HepG2 (cell line): ENCODE data around the gene S100A8. TPM values are rescaled to one million over a fixed set of nuclear protein-coding genes. Genes with fewer than 3 reads are reported as not detected.

ENCODE experiments used
- ASH2L ChIP-seq: fragments of 300-600, 200-600 bp; sonication (generic); IDR thresholded peaks from 2 replicates; pipeline ENCODE4 v1.7.0; 2017; ENCODE audit warnings: low read depth, mild to moderate bottlenecking, moderate library complexity, mixed read lengths, low read length; ENCODE audit not compliant: insufficient read length
- ELF1 ChIP-seq: sonication (generic); formaldehyde crosslinking; IDR thresholded peaks from 2 replicates; pipeline ENCODE4 v1.4.0; 2020; ENCODE audit warnings: missing genetic modification reagents
- HNRNPL ChIP-seq: fragments of 200-400 bp; formaldehyde crosslinking; IDR thresholded peaks from 2 replicates; pipeline ENCODE4 v1.6.1; 2017; ENCODE audit warnings: mild to moderate bottlenecking, low read depth, low read length
- REPIN1 ChIP-seq: sonication (generic); formaldehyde crosslinking; IDR thresholded peaks from 2 replicates; pipeline ENCODE4 v1.8.0; 2022; ENCODE audit warnings: missing genetic modification reagents, low read depth, mild to moderate bottlenecking, borderline replicate concordance
- SMC3 ChIP-seq: IDR thresholded peaks from 2 replicates; pipeline ENCODE4 v1.6.1; 2011; ENCODE audit warnings: low read length, improper control_type of control experiment
- STAG1 ChIP-seq: sonication (generic); formaldehyde crosslinking; IDR thresholded peaks from 2 replicates; pipeline ENCODE4 v1.4.0; 2020; ENCODE audit warnings: missing genetic modification reagents
- TBL1XR1 ChIP-seq: fragments of 150-350 bp; IDR thresholded peaks from 2 replicates; pipeline ENCODE4 v1.6.1; 2014; ENCODE audit warnings: borderline replicate concordance, low read length; ENCODE audit not compliant: partially characterized antibody
- ZBTB8A ChIP-seq: sonication (generic); formaldehyde crosslinking; IDR thresholded peaks from 2 replicates; pipeline ENCODE4 v1.4.0; 2020; ENCODE audit warnings: mild to moderate bottlenecking, low read depth, missing genetic modification reagents, borderline replicate concordance
- ZNF235 ChIP-seq: sonication (generic); formaldehyde crosslinking; IDR thresholded peaks from 2 replicates; pipeline ENCODE4 v1.8.1; 2023; ENCODE audit warnings: mild to moderate bottlenecking, missing genetic modification reagents, borderline replicate concordance
- ZNF7 ChIP-seq: IDR thresholded peaks from 2 replicates; pipeline ENCODE4 v1.6.1; 2016; ENCODE audit warnings: missing biosample characterization, missing genetic modification reagents
- ZNF775 ChIP-seq: sonication (generic); formaldehyde crosslinking; IDR thresholded peaks from 2 replicates; pipeline ENCODE4 v1.4.0; 2020; ENCODE audit warnings: missing genetic modification reagents, mild to moderate bottlenecking, moderate library complexity, borderline replicate concordance
- polyA plus RNA-seq, 8 experiments: library from polyadenylated mRNA; depleted of rRNA in 3 of 8; stranded (reverse) in 7 of 8; unstranded in 1 of 8; fragments of >200 nt; fragmentation: Illumina TruSeq in 4 of 8; extraction: Trizol in 4 of 8; gene quantifications; 2 replicates each; pipeline versions ENCODE4 v1.2.1 to v1.2.3, GENCODE V29; 2011 to 2016; ENCODE audit warnings: low read depth in 4 of 8, missing spikeins in 1 of 8, mixed read lengths in 1 of 8; ENCODE audit not compliant: insufficient read depth in 1 of 8
- total RNA-seq, 5 experiments: library from RNA; depleted of rRNA; stranded (reverse); fragments of >200 nt; fragmentation: Illumina TruSeq; extraction: Trizol; gene quantifications; 2 replicates each; pipeline ENCODE4 v1.2.3, GENCODE V29; 2016; ENCODE audit warnings: low read depth in 1 of 5
- TF ChIP-seq, protein P1 (sequence below): sonication (generic); formaldehyde crosslinking; IDR thresholded peaks from 2 replicates; pipeline ENCODE4 v1.8.0; 2022; ENCODE audit warnings: missing genetic modification reagents, mild to moderate bottlenecking, moderate library complexity, borderline replicate concordance
- TF ChIP-seq, protein P2 (sequence below): sonication (generic); formaldehyde crosslinking; IDR thresholded peaks from 2 replicates; pipeline ENCODE4 v1.4.0; 2020; ENCODE audit warnings: low read depth, missing genetic modification reagents
- TF ChIP-seq, protein P3 (sequence below): sonication (generic); formaldehyde crosslinking; IDR thresholded peaks from 2 replicates; pipeline ENCODE4 v1.5.1; 2020; ENCODE audit warnings: mild to moderate bottlenecking, missing genetic modification reagents, moderate library complexity
- TF ChIP-seq, protein P4 (sequence below): sonication (generic); formaldehyde crosslinking; IDR thresholded peaks from 2 replicates; pipeline ENCODE4 v1.4.0; 2020; ENCODE audit warnings: missing genetic modification reagents

The S100A8 gene
- total and polyA plus RNA-seq, 2 of the 13 experiments (the other 11 are each of a cell fraction or from before 2014, with no cell fraction given), result not detected

DNA sequence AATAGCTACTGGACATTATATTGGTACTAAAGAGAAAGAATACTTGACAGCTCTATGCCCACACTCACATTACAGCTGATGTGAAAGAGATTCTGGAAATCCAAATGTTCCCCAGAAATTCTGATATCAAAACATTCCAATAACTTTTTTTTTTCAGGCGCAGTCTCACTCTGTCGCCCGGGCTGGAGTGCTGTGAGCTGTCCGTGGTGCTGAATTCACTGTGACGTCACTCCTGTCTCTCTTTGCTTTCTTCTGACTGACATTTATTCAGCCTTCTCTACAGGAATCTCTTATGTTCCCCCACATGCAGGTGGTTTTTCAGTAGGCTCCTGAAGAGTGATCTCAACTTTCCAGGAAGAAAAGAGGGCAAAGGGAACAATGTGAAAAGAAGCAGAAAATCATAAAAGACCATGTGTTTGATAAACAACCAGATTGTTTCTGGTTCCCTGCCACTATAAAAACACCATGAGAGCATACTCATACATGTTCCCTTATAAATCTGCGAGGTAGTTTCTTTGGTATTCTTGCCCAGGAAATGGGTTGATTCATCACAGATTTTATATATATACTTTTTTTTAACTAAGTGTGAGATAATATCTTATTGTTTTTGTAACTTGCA lies 31.7 kb upstream of the S100A8 start (continued):
- TF ChIP-seq, protein P1, sequence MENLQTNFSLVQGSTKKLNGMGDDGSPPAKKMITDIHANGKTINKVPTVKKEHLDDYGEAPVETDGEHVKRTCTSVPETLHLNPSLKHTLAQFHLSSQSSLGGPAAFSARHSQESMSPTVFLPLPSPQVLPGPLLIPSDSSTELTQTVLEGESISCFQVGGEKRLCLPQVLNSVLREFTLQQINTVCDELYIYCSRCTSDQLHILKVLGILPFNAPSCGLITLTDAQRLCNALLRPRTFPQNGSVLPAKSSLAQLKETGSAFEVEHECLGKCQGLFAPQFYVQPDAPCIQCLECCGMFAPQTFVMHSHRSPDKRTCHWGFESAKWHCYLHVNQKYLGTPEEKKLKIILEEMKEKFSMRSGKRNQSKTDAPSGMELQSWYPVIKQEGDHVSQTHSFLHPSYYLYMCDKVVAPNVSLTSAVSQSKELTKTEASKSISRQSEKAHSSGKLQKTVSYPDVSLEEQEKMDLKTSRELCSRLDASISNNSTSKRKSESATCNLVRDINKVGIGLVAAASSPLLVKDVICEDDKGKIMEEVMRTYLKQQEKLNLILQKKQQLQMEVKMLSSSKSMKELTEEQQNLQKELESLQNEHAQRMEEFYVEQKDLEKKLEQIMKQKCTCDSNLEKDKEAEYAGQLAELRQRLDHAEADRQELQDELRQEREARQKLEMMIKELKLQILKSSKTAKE (CRISPR knock-in tag), result no peak
- TF ChIP-seq, protein P2, sequence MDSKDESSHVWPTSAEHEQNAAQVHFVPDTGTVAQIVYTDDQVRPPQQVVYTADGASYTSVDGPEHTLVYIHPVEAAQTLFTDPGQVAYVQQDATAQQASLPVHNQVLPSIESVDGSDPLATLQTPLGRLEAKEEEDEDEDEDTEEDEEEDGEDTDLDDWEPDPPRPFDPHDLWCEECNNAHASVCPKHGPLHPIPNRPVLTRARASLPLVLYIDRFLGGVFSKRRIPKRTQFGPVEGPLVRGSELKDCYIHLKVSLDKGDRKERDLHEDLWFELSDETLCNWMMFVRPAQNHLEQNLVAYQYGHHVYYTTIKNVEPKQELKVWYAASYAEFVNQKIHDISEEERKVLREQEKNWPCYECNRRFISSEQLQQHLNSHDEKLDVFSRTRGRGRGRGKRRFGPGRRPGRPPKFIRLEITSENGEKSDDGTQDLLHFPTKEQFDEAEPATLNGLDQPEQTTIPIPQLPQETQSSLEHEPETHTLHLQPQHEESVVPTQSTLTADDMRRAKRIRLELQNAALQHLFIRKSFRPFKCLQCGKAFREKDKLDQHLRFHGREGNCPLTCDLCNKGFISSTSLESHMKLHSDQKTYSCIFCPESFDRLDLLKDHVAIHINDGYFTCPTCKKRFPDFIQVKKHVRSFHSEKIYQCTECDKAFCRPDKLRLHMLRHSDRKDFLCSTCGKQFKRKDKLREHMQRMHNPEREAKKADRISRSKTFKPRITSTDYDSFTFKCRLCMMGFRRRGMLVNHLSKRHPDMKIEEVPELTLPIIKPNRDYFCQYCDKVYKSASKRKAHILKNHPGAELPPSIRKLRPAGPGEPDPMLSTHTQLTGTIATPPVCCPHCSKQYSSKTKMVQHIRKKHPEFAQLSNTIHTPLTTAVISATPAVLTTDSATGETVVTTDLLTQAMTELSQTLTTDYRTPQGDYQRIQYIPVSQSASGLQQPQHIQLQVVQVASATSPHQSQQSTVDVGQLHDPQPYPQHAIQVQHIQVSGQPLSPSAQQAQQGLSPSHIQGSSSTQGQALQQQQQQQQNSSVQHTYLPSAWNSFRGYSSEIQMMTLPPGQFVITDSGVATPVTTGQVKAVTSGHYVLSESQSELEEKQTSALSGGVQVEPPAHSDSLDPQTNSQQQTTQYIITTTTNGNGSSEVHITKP (CRISPR knock-in tag), result no peak
- no peak for TF ChIP-seq ASH2L
- no peak for TF ChIP-seq ELF1 (CRISPR knock-in tag)
- TF ChIP-seq STAG1 (CRISPR knock-in tag), result no peak
- no peak for TF ChIP-seq ZBTB8A (CRISPR knock-in tag)
- no peak for TF ChIP-seq TBL1XR1
- no peak for TF ChIP-seq ZNF7
- no peak for TF ChIP-seq SMC3
- TF ChIP-seq ZNF775 (CRISPR knock-in tag), result no peak
- no peak for TF ChIP-seq ZNF235
- TF ChIP-seq, protein P3, sequence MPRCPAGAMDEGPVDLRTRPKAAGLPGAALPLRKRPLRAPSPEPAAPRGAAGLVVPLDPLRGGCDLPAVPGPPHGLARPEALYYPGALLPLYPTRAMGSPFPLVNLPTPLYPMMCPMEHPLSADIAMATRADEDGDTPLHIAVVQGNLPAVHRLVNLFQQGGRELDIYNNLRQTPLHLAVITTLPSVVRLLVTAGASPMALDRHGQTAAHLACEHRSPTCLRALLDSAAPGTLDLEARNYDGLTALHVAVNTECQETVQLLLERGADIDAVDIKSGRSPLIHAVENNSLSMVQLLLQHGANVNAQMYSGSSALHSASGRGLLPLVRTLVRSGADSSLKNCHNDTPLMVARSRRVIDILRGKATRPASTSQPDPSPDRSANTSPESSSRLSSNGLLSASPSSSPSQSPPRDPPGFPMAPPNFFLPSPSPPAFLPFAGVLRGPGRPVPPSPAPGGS (CRISPR knock-in tag), result no peak
- no peak for TF ChIP-seq REPIN1 (CRISPR knock-in tag)
- no peak for TF ChIP-seq HNRNPL
- TF ChIP-seq, protein P4, sequence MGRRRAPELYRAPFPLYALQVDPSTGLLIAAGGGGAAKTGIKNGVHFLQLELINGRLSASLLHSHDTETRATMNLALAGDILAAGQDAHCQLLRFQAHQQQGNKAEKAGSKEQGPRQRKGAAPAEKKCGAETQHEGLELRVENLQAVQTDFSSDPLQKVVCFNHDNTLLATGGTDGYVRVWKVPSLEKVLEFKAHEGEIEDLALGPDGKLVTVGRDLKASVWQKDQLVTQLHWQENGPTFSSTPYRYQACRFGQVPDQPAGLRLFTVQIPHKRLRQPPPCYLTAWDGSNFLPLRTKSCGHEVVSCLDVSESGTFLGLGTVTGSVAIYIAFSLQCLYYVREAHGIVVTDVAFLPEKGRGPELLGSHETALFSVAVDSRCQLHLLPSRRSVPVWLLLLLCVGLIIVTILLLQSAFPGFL (CRISPR knock-in tag), result no peak
